WERI-Rb-1 (cell line): ENCODE measurements around the gene HOXD13.

Experiments
- DNase-seq: peaks from one replicate; pipeline ENCODE4 v3.0.0-alpha.2; 2020
- H3K27ac ChIP-seq: fragments of 250-450 bp; sonication (Bioruptor Pico); 2 replicates; pipeline ENCODE4 v1.5.1; 2020; ENCODE audit warnings: mild to moderate bottlenecking, moderate library complexity
- H3K27me3 ChIP-seq: fragments of 250-450 bp; sonication (Bioruptor Pico); 2 replicates; pipeline ENCODE4 v1.5.1; 2021; ENCODE audit warnings: mild to moderate bottlenecking, low read depth, moderate library complexity; ENCODE audit not compliant: insufficient read depth, severe bottlenecking
- H3K36me3 ChIP-seq: fragments of 250-450 bp; sonication (Bioruptor Pico); 2 replicates; pipeline ENCODE4 v1.5.1; 2020; ENCODE audit warnings: mild to moderate bottlenecking, moderate library complexity
- H3K4me3 ChIP-seq: 2 replicates; pipeline ENCODE4 v1.5.1; 2011; ENCODE audit warnings: low read depth, mild to moderate bottlenecking, control low read depth, low read length
- H3K9me3 ChIP-seq: fragments of 250-450 bp; sonication (Bioruptor Pico); 2 replicates; pipeline ENCODE4 v1.5.1; 2021; ENCODE audit warnings: mild to moderate bottlenecking, moderate library complexity; ENCODE audit not compliant: severe bottlenecking
- CTCF ChIP-seq: IDR thresholded peaks from 2 replicates; pipeline ENCODE4 v1.5.1; 2011; ENCODE audit warnings: low read depth, mild to moderate bottlenecking, control low read depth, inconsistent platforms, low read length

HOXD13 gene

GRCh38 chr2:176111309-176111663 is 18.8 kb downstream of the HOXD13 start:
- peaks cover 6% of the 10 kb centered on the region for H3K9me3 ChIP-seq
- peaks cover 89% of the 10 kb centered on the region for H3K27me3 ChIP-seq
- peak; percentile 63 for DNase-seq
- peak; percentile 83 for TF ChIP-seq CTCF
- no peaks in the 10 kb centered on the region for H3K36me3 ChIP-seq
- H3K27ac ChIP-seq: no peak overlapping the region
- no peak overlapping the region for H3K4me3 ChIP-seq

DNA sequence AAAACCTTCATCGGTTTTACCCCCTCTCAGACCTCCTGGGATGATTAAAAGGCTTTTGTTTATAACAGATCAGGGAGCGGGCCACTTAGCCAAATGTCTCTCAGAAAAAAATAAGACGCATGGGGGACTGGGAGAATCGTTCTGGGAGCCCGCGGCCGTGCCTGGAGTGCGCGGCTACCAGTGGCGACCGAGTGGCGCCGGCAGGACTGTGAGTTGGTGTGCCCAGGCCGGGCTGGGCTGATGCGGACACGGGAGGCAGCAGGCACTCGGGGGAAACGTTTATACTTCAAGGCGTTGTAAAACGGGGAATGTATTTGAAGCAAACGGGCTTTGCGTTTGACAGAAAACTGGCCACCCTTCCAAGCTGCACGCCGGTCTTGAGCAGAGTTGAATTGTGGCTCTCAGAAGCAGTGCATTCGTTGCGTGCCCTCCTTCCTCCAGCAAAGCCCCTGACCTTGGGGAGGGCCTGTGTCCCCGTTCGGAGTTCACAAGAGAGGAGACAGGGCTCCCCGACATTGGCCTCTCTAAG is 19.4 kb downstream of the HOXD13 start:
- Histone ChIP-seq H3K9me3 (peaks cover 10% of the 10 kb centered on the region), H3K27me3 (peaks cover 89% of the 10 kb centered on the region), H3K27ac (no peak overlapping the region), H3K4me3 (no peak overlapping the region), H3K36me3 (no peaks in the 10 kb centered on the region)
- TF ChIP-seq CTCF: no peak
- no peak for DNase-seq

DNA sequence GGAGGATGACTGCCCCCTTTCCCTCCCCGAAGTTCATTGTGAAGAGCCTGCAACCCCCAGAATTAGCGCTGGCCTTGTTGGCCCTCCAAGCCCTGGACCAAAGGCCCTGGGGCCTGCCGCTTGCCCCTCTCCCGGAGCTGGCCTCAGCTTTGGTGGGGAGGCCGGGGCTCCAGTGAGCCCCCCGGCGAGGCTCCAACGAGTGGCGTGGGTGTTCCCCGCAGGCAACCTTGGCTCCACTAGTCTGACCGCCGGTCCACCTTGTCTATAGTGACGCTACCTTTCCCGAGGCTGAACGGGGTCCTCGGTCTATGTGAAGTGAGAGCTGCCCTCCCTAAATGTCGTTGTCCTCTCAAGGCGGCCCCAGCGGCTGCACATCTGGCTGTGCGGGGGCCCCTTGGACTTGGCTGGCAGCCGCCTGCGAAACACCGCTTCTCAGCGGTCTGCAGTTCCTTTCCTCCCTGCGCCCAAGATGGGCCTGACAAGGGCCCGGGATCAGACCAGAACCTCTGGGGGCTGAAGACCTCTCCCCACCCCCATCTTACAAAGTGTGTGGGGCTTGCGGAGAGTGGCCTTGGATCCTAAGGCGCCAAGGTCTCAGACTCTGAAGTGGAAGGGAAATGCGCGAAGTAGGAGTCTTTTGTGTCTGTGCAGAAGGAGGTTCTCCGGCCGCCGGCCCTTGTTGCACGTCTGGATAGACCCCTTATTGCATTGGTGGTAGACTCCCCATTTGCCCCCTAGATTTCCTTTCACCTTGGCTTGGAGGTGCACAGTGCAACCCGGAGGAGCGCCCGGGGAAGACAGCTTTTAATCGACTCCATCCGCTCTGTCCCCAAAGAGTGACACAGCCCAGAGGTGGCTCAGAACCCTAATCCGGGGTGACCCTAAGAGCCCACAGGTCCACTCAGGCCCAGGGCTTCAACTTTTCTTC is 20.1 kb downstream of the HOXD13 start:
- H3K4me3 ChIP-seq: no peak overlapping the region
- H3K9me3 ChIP-seq: peaks cover 13% of the 10 kb centered on the region
- H3K36me3 ChIP-seq: no peaks in the 10 kb centered on the region
- no peak for DNase-seq
- no peak for TF ChIP-seq CTCF
- peaks cover 92% of the 10 kb centered on the region for H3K27me3 ChIP-seq
- no peak overlapping the region for H3K27ac ChIP-seq

DNA sequence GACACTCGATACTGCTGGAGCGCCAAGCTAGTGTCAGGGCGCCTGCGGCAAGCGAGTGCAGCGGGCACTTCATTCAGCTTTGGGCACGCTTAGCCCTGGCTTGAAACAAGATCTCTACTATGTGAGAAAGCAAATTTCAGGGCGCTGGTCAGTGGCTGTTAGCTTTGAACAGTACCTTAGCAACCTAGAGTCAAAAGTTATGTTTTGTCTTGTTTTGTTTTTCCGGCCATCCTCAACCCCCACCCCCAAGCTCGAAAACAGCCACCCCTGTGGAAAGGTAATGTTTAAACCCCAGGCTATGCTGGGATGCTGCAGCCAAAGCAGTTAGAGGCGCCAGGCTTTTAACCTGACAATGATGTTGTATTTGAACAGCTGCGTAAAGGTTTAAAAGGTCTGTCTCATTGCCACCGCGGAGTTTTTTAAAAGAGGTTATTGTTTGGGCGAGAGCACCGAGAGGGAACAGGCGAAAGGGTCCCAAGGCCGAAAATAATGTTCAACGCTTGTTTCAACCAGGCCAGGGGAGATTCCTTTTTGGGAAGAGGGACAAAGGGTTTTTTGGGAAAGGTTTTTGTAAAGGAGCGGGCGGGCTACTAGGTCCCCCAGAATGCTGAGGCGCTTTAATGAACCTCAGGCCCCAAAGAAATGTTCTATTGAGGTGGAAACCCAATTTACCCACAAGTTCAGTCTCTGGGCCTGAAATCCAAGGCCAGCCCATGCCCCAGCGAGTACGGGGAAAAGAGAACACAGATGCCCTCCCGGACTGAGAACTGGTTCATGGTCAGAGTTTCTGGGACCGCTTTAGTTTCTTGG is 21.8 kb downstream of the HOXD13 start:
- Histone ChIP-seq H3K27me3 (peaks cover 99% of the 10 kb centered on the region), H3K36me3 (no peaks in the 10 kb centered on the region), H3K27ac (no peak overlapping the region), H3K9me3 (peaks cover 13% of the 10 kb centered on the region), H3K4me3 (no peak overlapping the region)
- no peak for DNase-seq
- no peak for TF ChIP-seq CTCF

DNA sequence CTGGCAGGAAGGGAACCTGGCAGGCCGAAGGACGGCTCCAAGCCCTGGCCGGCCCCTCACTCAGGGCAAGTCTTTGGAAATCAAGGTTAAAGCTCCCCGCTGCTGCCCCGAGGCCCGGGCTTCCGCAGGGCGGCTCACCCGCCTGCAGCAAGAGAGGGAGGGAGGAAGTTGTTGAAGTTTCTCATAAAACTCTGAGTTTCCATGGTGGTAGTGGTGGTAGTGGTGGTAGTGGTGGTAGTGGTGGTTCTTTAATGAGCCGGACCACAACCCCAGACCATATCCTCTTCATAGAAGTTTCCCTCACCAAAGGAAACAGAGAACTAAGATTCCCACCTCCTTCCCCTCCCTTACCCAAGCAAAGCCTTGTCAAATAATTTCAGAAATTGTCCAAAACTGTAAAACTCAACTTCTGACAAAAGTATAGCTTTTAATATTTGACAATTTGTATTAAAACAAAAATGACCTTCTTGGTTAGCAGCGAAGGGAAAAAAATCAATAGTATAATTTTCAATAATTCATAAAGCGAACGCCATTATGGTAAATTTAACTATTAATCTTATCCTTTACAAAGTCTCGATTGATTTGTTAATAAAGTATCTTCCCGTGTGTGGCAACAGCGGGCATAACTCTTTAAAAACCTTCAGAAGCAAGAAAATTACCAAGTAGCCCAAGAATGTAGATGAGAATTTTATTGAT is 22.6 kb downstream of the HOXD13 start:
- no peak for DNase-seq
- Histone ChIP-seq H3K36me3 (no peaks in the 10 kb centered on the region), H3K4me3 (no peak overlapping the region), H3K27me3 (peaks cover 98% of the 10 kb centered on the region), H3K27ac (no peak overlapping the region), H3K9me3 (peaks cover 13% of the 10 kb centered on the region)
- TF ChIP-seq CTCF: no peak
